Measurements from ENCODE around the gene PITPNM3.

The PITPNM3 gene

DNA sequence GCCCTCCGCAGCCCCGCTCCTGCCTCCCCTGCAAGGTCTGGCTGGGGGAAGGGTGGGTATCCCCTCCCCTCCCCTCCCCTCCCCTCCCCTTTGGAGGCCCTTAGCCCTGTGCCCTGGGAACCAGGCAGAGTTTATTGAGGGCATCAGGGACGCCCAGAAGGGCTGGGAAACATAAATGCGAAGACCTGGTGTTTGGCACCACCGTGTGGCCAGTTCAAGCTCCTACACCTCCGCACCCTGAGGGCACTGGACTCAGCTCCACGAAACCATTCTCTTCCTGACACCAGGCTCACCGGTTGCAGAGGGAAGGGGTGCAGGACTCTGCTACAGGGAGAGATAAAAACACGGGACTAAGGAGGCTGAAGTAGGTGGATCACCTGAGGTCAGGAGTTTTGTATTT is 120.4 kb downstream of the PITPNM3 start:
- peak; percentile 31 for DNase-seq

- DNase-seq = no peak
Measured at GRCh38 chr17:6435051-6435450, 121.3 kb downstream of the PITPNM3 start, which contains the start of gene AIPL1. Gene AIPL1 (minus strand): TSS chr17:6435121. CDS start chr17:6435104, 17 bp downstream.

DNA sequence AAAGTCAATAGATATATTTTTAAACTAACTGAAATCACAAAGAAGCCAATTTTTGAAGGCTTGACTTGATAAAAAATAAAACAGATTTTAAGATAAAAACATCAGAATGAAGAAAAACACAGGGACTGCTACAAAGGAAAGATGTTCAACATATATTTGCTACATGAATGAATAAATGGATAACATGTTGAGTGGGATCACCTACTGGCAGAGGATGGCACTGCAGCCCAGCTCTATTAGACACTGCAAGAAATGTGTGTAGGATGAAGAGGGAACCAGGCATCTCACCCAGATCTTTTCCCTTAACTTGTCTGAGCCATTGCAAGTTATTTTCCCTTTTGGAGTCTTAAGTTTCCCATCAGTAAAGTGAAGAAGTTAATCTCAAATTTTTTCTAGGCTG is 125.6 kb downstream of the PITPNM3 start:
- no peak for DNase-seq

- DNase-seq = no peak
Measured at GRCh38 chr17:6429266-6429665, 127.1 kb downstream of the PITPNM3 start.

GRCh38 chr17:6428207-6428965 is 128.0 kb downstream of the PITPNM3 start:
- DNase-seq = no peak

DNA sequence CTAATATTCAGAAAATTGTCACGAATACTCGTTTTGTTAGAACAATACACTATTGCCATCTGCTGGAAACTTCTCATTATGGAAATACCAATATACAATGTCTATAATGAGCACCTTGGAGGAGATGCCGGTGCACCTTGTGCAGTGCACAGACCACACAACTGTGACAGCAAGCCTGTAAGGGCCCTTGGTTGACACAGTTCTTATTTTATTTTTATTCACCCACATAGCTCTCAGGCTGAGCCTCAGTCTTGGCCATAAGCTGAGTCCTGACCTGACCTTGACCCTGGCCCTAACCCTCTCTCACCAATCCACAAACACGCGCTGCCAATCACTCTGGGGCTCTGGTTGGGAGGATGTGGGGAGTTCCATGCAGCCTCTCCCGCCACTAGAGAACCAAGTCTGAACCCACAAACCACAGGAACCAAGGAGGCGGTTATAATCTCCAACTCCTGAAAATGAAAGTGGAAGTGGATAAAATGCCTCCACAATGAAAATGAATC is 129.0 kb downstream of the PITPNM3 start:
- peak; percentile 62 for DNase-seq

DNA sequence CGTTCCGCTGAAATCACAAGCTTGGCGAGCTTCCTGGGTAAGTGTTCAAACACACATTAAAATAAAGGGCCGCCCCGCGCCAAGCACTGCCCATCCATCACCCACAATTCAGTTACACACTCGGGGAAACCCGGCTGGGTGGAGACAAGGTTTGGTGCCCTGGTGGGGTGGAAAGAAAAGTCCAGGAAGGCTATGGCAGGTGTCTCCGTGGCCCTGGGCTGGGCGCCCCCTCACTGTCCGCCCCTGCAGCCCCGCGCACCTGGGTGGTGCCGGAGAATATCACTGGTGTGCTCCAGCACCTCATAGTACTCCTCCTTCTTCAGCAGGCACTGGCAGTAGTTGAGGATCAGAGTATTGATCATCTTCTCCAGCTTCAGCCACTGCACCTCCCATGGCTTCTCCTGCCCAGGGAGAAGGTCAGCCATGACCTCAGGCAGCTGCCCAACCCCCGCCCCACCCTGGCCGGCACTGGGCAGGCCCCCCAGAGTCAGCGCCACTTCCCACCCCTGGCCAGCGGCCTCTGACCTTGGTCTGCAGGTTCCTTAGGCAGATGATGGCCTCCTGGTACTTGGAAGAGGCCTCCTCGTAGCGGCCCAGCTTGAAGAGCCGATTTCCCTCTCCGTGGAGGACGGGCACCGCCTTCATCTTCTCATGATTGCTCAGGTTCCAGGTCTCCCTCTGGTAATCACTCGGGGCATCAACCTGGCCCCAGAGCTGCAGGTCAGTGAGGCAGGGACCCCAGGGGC is 129.8 kb downstream of the PITPNM3 start:
- no peak for DNase-seq

DNA sequence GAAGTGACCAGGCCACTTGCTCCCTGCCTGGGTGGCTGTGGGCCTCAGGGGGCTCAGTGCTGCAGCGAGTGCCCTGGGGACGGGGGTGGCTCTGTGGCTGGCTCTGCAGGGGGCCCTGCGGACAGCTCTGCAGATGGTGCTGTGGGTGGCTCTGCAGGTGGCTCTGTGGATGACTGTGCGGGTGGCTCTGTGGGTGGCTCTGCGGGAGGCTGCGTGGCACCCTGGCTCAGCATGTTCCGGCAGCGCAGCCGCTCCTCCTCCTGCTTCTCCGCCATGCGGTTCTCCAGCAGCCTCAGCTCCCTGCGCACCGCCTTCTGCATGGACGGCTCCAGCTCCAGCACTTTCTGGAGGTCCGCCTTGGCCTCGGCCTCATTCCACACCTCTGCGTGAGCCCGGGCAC is 130.9 kb downstream of the PITPNM3 start:
- DNase-seq = no peak

DNA sequence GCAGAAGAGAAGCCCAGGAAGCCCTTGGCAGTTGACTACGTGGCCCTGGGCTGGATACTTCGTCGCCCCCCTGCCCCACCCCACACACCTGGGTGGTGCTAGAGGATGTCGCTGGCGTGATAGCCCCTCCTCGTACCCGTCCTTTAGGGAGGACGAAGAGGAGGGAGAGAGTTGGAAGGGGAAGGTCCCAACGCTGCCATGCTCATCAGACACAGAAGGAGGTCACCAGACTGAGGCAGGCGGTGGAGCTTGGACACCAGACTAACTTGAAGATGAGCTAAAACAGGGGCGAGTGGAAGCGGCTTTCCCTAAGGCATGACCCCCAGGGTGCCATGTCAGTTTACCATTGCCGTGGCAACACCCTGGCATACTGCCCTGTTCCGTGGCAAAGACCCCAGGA is 132.4 kb downstream of the PITPNM3 start:
- DNase-seq = no peak

- DNase-seq = no peak
Measured at GRCh38 chr17:6422654-6423241, 133.6 kb downstream of the PITPNM3 start.

GRCh38 chr17:6421700-6422604 is 134.4 kb downstream of the PITPNM3 start:
- DNase-seq = peak; percentile 34

GRCh38 chr17:6420173-6420641 is 136.1 kb downstream of the PITPNM3 start:
- no peak for DNase-seq

DNA sequence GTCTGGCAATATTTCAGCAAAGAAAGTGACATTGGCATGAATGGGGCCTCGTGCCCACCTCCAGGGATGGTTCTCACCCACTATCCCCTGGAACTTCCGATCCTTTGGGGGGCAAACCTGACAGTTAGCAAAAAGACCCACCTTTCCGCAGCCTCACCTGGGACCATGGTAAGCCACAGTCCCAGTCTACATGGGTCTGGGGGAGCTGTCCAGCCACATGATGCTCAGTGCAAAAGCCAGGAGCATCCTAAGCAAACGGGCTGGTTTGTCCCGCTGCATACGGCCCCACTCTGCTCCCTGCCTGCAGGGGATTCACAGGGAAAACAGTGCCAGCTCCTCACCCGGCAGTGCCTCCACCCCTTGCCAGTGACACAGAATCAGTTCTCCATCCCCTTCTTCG is 140.7 kb downstream of the PITPNM3 start:
- no peak for DNase-seq

DNA sequence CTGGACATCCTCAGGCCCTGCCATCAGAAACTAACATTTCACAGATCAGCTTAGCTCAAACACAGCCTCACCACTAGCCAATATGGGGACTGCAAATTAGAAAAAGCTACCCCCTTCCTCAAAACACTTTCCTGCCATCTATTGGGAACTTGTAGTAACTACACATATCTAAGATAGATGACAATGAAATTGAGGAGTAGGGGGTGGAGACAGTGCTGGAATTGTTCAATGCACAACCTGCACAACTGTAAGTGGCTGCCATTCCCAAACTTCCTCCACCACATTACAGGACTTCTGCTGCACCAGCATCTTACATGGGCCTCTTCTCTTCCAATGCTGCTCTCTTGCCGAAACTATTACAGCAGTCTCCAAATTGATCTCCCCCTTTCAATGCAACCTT is 143.3 kb downstream of the PITPNM3 start:
- DNase-seq = peak; percentile 14

DNA sequence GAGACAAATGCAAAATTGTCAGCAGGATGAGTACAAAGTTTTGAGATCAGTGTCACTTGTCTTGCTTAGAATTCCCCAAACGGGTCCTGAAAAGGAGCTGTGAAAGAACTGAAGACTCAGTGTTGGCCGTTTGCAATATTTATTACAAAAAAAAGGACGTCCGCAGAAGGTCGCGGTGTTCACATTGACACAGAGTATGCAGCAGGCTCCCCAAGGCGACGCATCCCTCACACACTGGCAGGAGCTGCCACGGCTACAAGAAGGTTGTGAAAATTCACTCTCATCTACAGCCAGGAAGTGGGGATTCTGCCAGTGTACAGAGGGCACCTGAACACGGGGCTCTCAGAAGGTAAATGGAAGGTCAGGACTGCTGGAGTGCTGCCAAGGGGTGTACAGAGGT is 147.6 kb downstream of the PITPNM3 start:
- no peak for DNase-seq

GRCh38 chr17:6408276-6408675 is 148.1 kb downstream of the PITPNM3 start:
- DNase-seq = no peak

- DNase-seq = no peak
Measured at GRCh38 chr17:6402258-6402657, 154.1 kb downstream of the PITPNM3 start.
